PC-9 (cell line): Measurements from ENCODE around the gene PKD2.

Experiments
- CTCF ChIP-seq: fragments of 200-600 bp; sonication (generic); conservative IDR thresholded peaks from 2 replicates; pipeline ENCODE4 v1.6.1; 2017; ENCODE audit warnings: mixed run types, antibody characterized with exemption, mild to moderate bottlenecking, moderate library complexity
- EZH2 ChIP-seq: fragments of 200-600 bp; sonication (generic); IDR thresholded peaks from 2 replicates; pipeline ENCODE4 v1.8.0; 2017; ENCODE audit warnings: antibody characterized with exemption, low read depth

- TF ChIP-seq CTCF: no peak
- no peak for TF ChIP-seq EZH2
These were observed 7.0 kb downstream of the PKD2 start for GRCh38 chr4:88014386-88014905.
